ENCODE measurements around the gene ITGAX.

- TF ChIP-seq, protein P1, sequence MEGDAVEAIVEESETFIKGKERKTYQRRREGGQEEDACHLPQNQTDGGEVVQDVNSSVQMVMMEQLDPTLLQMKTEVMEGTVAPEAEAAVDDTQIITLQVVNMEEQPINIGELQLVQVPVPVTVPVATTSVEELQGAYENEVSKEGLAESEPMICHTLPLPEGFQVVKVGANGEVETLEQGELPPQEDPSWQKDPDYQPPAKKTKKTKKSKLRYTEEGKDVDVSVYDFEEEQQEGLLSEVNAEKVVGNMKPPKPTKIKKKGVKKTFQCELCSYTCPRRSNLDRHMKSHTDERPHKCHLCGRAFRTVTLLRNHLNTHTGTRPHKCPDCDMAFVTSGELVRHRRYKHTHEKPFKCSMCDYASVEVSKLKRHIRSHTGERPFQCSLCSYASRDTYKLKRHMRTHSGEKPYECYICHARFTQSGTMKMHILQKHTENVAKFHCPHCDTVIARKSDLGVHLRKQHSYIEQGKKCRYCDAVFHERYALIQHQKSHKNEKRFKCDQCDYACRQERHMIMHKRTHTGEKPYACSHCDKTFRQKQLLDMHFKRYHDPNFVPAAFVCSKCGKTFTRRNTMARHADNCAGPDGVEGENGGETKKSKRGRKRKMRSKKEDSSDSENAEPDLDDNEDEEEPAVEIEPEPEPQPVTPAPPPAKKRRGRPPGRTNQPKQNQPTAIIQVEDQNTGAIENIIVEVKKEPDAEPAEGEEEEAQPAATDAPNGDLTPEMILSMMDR (IDR thresholded peaks at IDR 0.05), result no peak
- no peak for TF ChIP-seq ZFX (IDR thresholded peaks at IDR 0.05; ENCODE audit: borderline replicate concordance)
These were observed 66.6 kb downstream of the ITGAX start for GRCh38 chr16:31421587-31421986.
